Activated naive CD8-positive, alpha-beta T cell treated with anti-CD3 and anti-CD28 coated beads, Interleukin-2, amount 10 ng/mL, durations not matched to agents 7 days and 5 days (primary cell): ENCODE results near the gene USP47. TPM values are rescaled to one million over a fixed set of nuclear protein-coding genes. Genes with fewer than 3 reads are reported as not detected.

Source experiments
- ATAC-seq: fragments of 150-1000 bp; cut with Tn5 transposase; one replicate; pipeline ENCODE4 v1.10.0; 2021; ENCODE audit warnings: low read depth, moderate library complexity
- POLR2A ChIA-PET: fragments of 350-600 bp; sonication (Branson Sonifier 250); formaldehyde crosslinking; loops from one replicate; lab custom pipeline; 2021; ENCODE audit warnings: antibody characterized with exemption; lab: Charles Lee
- DNase-seq: peaks from one replicate; pipeline ENCODE4 v3.0.0; 2021
- H3K27ac Mint-ChIP-seq: one replicate; pipeline ENCODE4 v1.8.0; 2022; ENCODE audit warnings: mild to moderate bottlenecking, mixed read lengths
- H3K27me3 Mint-ChIP-seq: one replicate; pipeline ENCODE4 v1.8.0; 2022; ENCODE audit warnings: mild to moderate bottlenecking, moderate library complexity, mixed read lengths
- H3K36me3 Mint-ChIP-seq: one replicate; pipeline ENCODE4 v1.8.0; 2021; ENCODE audit warnings: mild to moderate bottlenecking, mixed read lengths
- H3K4me1 Mint-ChIP-seq: one replicate; pipeline ENCODE4 v1.8.0; 2021; ENCODE audit warnings: mixed read lengths
- H3K4me3 Mint-ChIP-seq: one replicate; pipeline ENCODE4 v1.8.0; 2022; ENCODE audit warnings: mild to moderate bottlenecking, moderate library complexity, mixed read lengths
- H3K9me3 Mint-ChIP-seq: one replicate; pipeline ENCODE4 v1.8.0; 2021; ENCODE audit warnings: mixed read lengths
- total RNA-seq, 2 experiments: library from RNA; stranded (reverse); gene quantifications; one replicate each; pipeline ENCODE4 v1.2.3, GENCODE V29; 2021

Gene USP47
- total RNA-seq, 2 experiments from 2014 or later, result 43.7 to 46.0 TPM

- H3K9me3 Mint-ChIP-seq, result no peaks in the 10 kb centered on the region
- DNase-seq, result no peak
- ATAC-seq, result no peak
- H3K4me1 Mint-ChIP-seq, result no peaks in the 10 kb centered on the region
- H3K36me3 Mint-ChIP-seq, result peaks cover 21% of the 10 kb centered on the region
- POLR2A ChIA-PET, result no interaction called here
- no peak overlapping the region for H3K27ac Mint-ChIP-seq
- no peaks in the 10 kb centered on the region for H3K27me3 Mint-ChIP-seq
- H3K4me3 Mint-ChIP-seq, result no peak overlapping the region
These were observed 98.8 kb downstream of the USP47 start for GRCh38 chr11:11940551-11940950.

GRCh38 chr11:11942668-11943067 is 100.9 kb downstream of the USP47 start:
- Mint-ChIP-seq H3K4me3 (no peak overlapping the region), H3K4me1 (no peaks in the 10 kb centered on the region), H3K36me3 (peaks cover 16% of the 10 kb centered on the region), H3K27ac (no peak overlapping the region), H3K9me3 (no peaks in the 10 kb centered on the region), H3K27me3 (no peaks in the 10 kb centered on the region)
- POLR2A ChIA-PET, result no interaction called here
- DNase-seq (no peak), ATAC-seq (no peak)

GRCh38 chr11:11944444-11944843 is 102.7 kb downstream of the USP47 start:
- ATAC-seq (no peak), DNase-seq (no peak)
- H3K4me1 Mint-ChIP-seq, result no peaks in the 10 kb centered on the region

GRCh38 chr11:11946180-11946579 is 104.4 kb downstream of the USP47 start:
- Mint-ChIP-seq H3K36me3 (peaks cover 11% of the 10 kb centered on the region), H3K4me3 (no peak overlapping the region), H3K9me3 (no peaks in the 10 kb centered on the region), H3K27me3 (no peaks in the 10 kb centered on the region), H3K27ac (no peak overlapping the region), H3K4me1 (no peaks in the 10 kb centered on the region)
- ATAC-seq (no peak), DNase-seq (no peak)
- POLR2A ChIA-PET, result no interaction called here

More at GRCh38 chr11:11944444-11944843, 102.7 kb downstream of the USP47 start:
- POLR2A ChIA-PET, result no interaction called here
- Mint-ChIP-seq H3K27ac (no peak overlapping the region), H3K27me3 (no peaks in the 10 kb centered on the region), H3K4me3 (no peak overlapping the region), H3K36me3 (peaks cover 12% of the 10 kb centered on the region), H3K9me3 (no peaks in the 10 kb centered on the region)

GRCh38 chr11:11946878-11947277 is 105.1 kb downstream of the USP47 start:
- ATAC-seq, result no peak
- H3K9me3 Mint-ChIP-seq, result no peaks in the 10 kb centered on the region
- no peak for DNase-seq

GRCh38 chr11:11947825-11948224 is 106.1 kb downstream of the USP47 start:
- Mint-ChIP-seq H3K27ac (no peak overlapping the region), H3K4me3 (no peak overlapping the region), H3K4me1 (peaks cover 4% of the 10 kb centered on the region), H3K9me3 (no peaks in the 10 kb centered on the region), H3K36me3 (peaks cover 14% of the 10 kb centered on the region), H3K27me3 (no peaks in the 10 kb centered on the region)
- DNase-seq, result no peak
- ATAC-seq, result no peak
- POLR2A ChIA-PET, result no interaction called here

More at GRCh38 chr11:11946878-11947277, 105.1 kb downstream of the USP47 start:
- Mint-ChIP-seq H3K27ac (no peak overlapping the region), H3K36me3 (peaks cover 11% of the 10 kb centered on the region), H3K27me3 (no peaks in the 10 kb centered on the region), H3K4me1 (no peaks in the 10 kb centered on the region), H3K4me3 (no peak overlapping the region)
- POLR2A ChIA-PET, result no interaction called here

- H3K4me3 Mint-ChIP-seq, result no peak overlapping the region
- no peak for DNase-seq
- H3K27me3 Mint-ChIP-seq, result no peaks in the 10 kb centered on the region
- H3K36me3 Mint-ChIP-seq, result peaks cover 13% of the 10 kb centered on the region
- H3K4me1 Mint-ChIP-seq, result peaks cover 4% of the 10 kb centered on the region
- H3K9me3 Mint-ChIP-seq, result no peaks in the 10 kb centered on the region
- H3K27ac Mint-ChIP-seq, result no peak overlapping the region
- ATAC-seq, result no peak
- POLR2A ChIA-PET, result no interaction called here
These were observed 106.6 kb downstream of the USP47 start for GRCh38 chr11:11948242-11948947.

GRCh38 chr11:11949482-11949881 is 107.7 kb downstream of the USP47 start:
- Mint-ChIP-seq H3K4me3 (no peak overlapping the region), H3K4me1 (peaks cover 4% of the 10 kb centered on the region), H3K36me3 (peaks cover 13% of the 10 kb centered on the region), H3K27ac (no peak overlapping the region), H3K27me3 (no peaks in the 10 kb centered on the region), H3K9me3 (no peaks in the 10 kb centered on the region)
- ATAC-seq (no peak), DNase-seq (no peak)
- POLR2A ChIA-PET, result no interaction called here

- POLR2A ChIA-PET, result no interaction called here
- no peaks in the 10 kb centered on the region for H3K9me3 Mint-ChIP-seq
- ATAC-seq (no peak), DNase-seq (no peak)
- no peak overlapping the region for H3K4me3 Mint-ChIP-seq
- H3K4me1 Mint-ChIP-seq, result peaks cover 4% of the 10 kb centered on the region
- H3K27ac Mint-ChIP-seq, result no peak overlapping the region
- H3K27me3 Mint-ChIP-seq, result no peaks in the 10 kb centered on the region
- peaks cover 25% of the 10 kb centered on the region for H3K36me3 Mint-ChIP-seq
These were observed 110.3 kb downstream of the USP47 start for GRCh38 chr11:11952036-11952435.

GRCh38 chr11:11956006-11956405 is 114.2 kb downstream of the USP47 start:
- ATAC-seq (no peak), DNase-seq (no peak)
- H3K4me3 Mint-ChIP-seq, result no peak overlapping the region
- peaks cover 25% of the 10 kb centered on the region for H3K4me1 Mint-ChIP-seq
- H3K9me3 Mint-ChIP-seq, result no peaks in the 10 kb centered on the region
- POLR2A ChIA-PET, result no interaction called here
- peaks cover 27% of the 10 kb centered on the region for H3K36me3 Mint-ChIP-seq
- no peak overlapping the region for H3K27ac Mint-ChIP-seq
- H3K27me3 Mint-ChIP-seq, result no peaks in the 10 kb centered on the region

- no peaks in the 10 kb centered on the region for H3K9me3 Mint-ChIP-seq
- no peak overlapping the region for H3K4me3 Mint-ChIP-seq
- POLR2A ChIA-PET, result no interaction called here
- H3K27me3 Mint-ChIP-seq, result no peaks in the 10 kb centered on the region
- no peak for ATAC-seq
- DNase-seq, result no peak
- H3K4me1 Mint-ChIP-seq, result peaks cover 33% of the 10 kb centered on the region
- H3K36me3 Mint-ChIP-seq, result peaks cover 20% of the 10 kb centered on the region
- H3K27ac Mint-ChIP-seq, result no peak overlapping the region
These were observed 116.8 kb downstream of the USP47 start for GRCh38 chr11:11958403-11959231.

GRCh38 chr11:11959601-11960000 is 117.8 kb downstream of the USP47 start:
- H3K27ac Mint-ChIP-seq, result peak overlapping the region; percentile 79
- no peaks in the 10 kb centered on the region for H3K9me3 Mint-ChIP-seq
- DNase-seq (no peak), ATAC-seq (no peak)
- no peak overlapping the region for H3K4me3 Mint-ChIP-seq
- H3K27me3 Mint-ChIP-seq, result peaks cover 2% of the 10 kb centered on the region
- peaks cover 33% of the 10 kb centered on the region for H3K4me1 Mint-ChIP-seq
- POLR2A ChIA-PET, result no interaction called here
- H3K36me3 Mint-ChIP-seq, result peaks cover 18% of the 10 kb centered on the region

- Mint-ChIP-seq H3K9me3 (no peaks in the 10 kb centered on the region), H3K4me1 (peaks cover 33% of the 10 kb centered on the region), H3K36me3 (peaks cover 18% of the 10 kb centered on the region), H3K27ac (peak overlapping the region; percentile 79), H3K4me3 (peak overlapping the region; percentile 69), H3K27me3 (peaks cover 2% of the 10 kb centered on the region)
- peak; percentile 93 for ATAC-seq
- POLR2A ChIA-PET, result interaction anchor here (0.7 kb wide), 1 partner anchor 12 kb away, joined by 3 read pairs; no protein-coding TSS in a partner anchor
- DNase-seq, result no peak
These were observed 118.9 kb downstream of the USP47 start for GRCh38 chr11:11960687-11961086.
